HG03135 (cell line): Measurements from ENCODE around the gene TKTL2.

Experiments
- ATAC-seq: cut with Tn5 transposase; IDR thresholded peaks from one replicate; pipeline ENCODE4 v1.9.1; 2021; ENCODE audit warnings: mild to moderate bottlenecking, moderate library complexity; ENCODE audit not compliant: unreplicated experiment

Gene TKTL2

GRCh38 chr4:163473576-163473975 is at the start of gene TKTL2:
Gene TKTL2, minus strand, starts transcription at chr4:163473754. Its CDS starts 20 bp downstream, at chr4:163473734.
- no peak for ATAC-seq

- no peak for ATAC-seq
Observed at GRCh38 chr4:163515198-163515597, 41.6 kb upstream of the TKTL2 start.

GRCh38 chr4:163505374-163505773 is 31.8 kb upstream of the TKTL2 start:
- no peak for ATAC-seq

- ATAC-seq, result no peak
Observed at GRCh38 chr4:163500586-163500985, 27.0 kb upstream of the TKTL2 start.

GRCh38 chr4:163495900-163496299 is 22.3 kb upstream of the TKTL2 start:
- ATAC-seq, result peak; percentile 29

- ATAC-seq, result peak; percentile 87
Observed at GRCh38 chr4:163494360-163495241, 21.0 kb upstream of the TKTL2 start, which contains the start of gene TMA16. Gene TMA16, plus strand, starts transcription at chr4:163494690. Its CDS starts 112 bp downstream, at chr4:163494802.

- peak; percentile 27 for ATAC-seq
Observed at GRCh38 chr4:163493643-163494359, 20.2 kb upstream of the TKTL2 start.

- no peak for ATAC-seq
Observed at GRCh38 chr4:163492951-163493504, 19.5 kb upstream of the TKTL2 start.

- no peak for ATAC-seq
Observed at GRCh38 chr4:163489929-163490328, 16.4 kb upstream of the TKTL2 start.

GRCh38 chr4:163486321-163486720 is 12.8 kb upstream of the TKTL2 start:
- no peak for ATAC-seq

- ATAC-seq, result no peak
Observed at GRCh38 chr4:163485589-163485988, 12.0 kb upstream of the TKTL2 start.

GRCh38 chr4:163484906-163485305 is 11.4 kb upstream of the TKTL2 start:
- ATAC-seq, result no peak

GRCh38 chr4:163482190-163482589 is 8.6 kb upstream of the TKTL2 start:
- ATAC-seq, result peak; percentile 64

GRCh38 chr4:163476761-163477438 is 3.3 kb upstream of the TKTL2 start:
- ATAC-seq, result no peak

GRCh38 chr4:163474027-163474426 is 473 bp upstream of the TKTL2 start:
- no peak for ATAC-seq

- no peak for ATAC-seq
Observed at GRCh38 chr4:163473130-163473529, 424 bp downstream of the TKTL2 start.

GRCh38 chr4:163470391-163470790 is 3.2 kb downstream of the TKTL2 start:
- no peak for ATAC-seq

GRCh38 chr4:163467082-163467770 is 6.3 kb downstream of the TKTL2 start:
- ATAC-seq, result no peak

- ATAC-seq, result no peak
Observed at GRCh38 chr4:163462556-163462955, 11.0 kb downstream of the TKTL2 start.

GRCh38 chr4:163448540-163449203 is 24.9 kb downstream of the TKTL2 start:
- ATAC-seq, result no peak
